ENCODE data around the gene CEP70. TPM values are rescaled to one million over a fixed set of nuclear protein-coding genes. Genes with fewer than 3 reads are reported as not detected.
"Not testable (repeated sequence)": the region's sequence is repeated elsewhere in the genome, so short reads cannot be mapped to it uniquely, and the experiment has no call there.

Gene CEP70
- polyA plus RNA-seq, 2 of the 4 experiments (the other 2 are of a cell fraction) = 16.5 to 17.1 TPM

DNA sequence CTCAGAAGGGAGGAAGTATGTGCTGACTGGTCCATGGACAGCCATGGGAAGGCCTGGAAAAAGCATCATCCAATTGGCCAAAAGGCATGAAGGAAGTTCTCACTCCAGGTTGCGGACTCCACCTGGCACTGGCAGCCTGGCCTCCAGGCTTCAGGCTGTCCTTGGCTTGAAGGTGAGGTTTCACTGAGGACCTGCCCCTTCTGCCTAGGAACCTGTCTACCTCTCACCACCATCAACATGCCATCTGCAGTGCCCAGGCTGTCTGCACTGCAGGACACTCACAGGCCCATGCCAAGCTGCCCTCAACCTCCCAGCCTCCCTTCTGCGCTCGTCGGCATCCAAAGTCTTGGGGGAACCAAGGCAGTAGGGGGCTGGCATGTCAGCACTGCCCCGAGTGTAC, 51.1 kb downstream of the CEP70 start:
- ChIA-PET POLR2A (no interaction called here), CTCF (no interaction called here)
- FAIRE-seq = no peak
- Histone ChIP-seq H3K9me3 (peaks cover 4% of the 10 kb centered on the region; the same call in 1 of the 3 replicates), H3K4me2 (no peak overlapping the region), H3K4me1 (no peaks in the 10 kb centered on the region), H3K27ac (no peak overlapping the region), H3K4me3 (no peak overlapping the region)
- DNase-seq (ENCODE audit: low read depth in 1 of 2, low spot score in 1 of 2) = no peak
- ATAC-seq = no peak
- 86% methylated on average over 4 of the region's 5 CpGs for WGBS (ENCODE audit: missing lambda C conversion rate)
- TF ChIP-seq CHD4 (IDR thresholded peaks at IDR 0.05; ENCODE audit: borderline replicate concordance) (no peak), JUN (IDR thresholded peaks at IDR 0.05) (no peak), POLR2AphosphoS2 (conservative IDR thresholded peaks at IDR 0.05; ENCODE audit: low read length) (no peak)
- TF ChIP-seq, protein P1, sequence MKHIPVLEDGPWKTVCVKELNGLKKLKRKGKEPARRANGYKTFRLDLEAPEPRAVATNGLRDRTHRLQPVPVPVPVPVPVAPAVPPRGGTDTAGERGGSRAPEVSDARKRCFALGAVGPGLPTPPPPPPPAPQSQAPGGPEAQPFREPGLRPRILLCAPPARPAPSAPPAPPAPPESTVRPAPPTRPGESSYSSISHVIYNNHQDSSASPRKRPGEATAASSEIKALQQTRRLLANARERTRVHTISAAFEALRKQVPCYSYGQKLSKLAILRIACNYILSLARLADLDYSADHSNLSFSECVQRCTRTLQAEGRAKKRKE (CRISPR knock-in tag; IDR thresholded peaks at IDR 0.05; ENCODE audit: low read depth) = no peak

DNA sequence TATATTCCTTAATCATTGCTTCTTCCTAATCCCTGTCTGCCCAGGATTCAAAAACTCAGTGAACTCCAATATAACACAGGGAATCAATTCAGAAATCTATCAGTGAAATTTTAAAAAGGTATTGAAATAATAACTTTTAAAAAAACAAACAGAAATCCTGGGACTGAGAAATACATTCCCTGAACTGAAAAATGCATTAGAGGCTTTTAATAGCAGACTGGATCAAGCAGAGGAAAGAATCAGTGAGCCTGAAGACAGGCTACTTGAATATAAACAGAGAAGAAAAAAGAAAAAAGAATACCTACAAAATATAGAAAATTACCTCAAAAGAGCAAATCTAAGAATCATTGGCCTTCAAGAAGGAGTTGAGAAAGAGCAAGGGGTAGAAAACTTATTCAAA, 54.7 kb downstream of the CEP70 start:
- Histone ChIP-seq H3K4me3 (no peak overlapping the region), H3K4me2 (no peak overlapping the region), H3K9me3 (peaks cover 4% of the 10 kb centered on the region; the same call in 1 of the 3 replicates), H3K27ac (no peak overlapping the region), H3K4me1 (no peaks in the 10 kb centered on the region)
- TF ChIP-seq MYC (IDR thresholded peaks at IDR 0.05; ENCODE audit: borderline replicate concordance, low read length) (no peak), RAD21 (conservative IDR thresholded peaks at IDR 0.05 in 1 of 2, IDR thresholded peaks at IDR 0.05 in 1 of 2) (no peak), CBX2 (IDR thresholded peaks at IDR 0.05; ENCODE audit: borderline replicate concordance, low read depth) (no peak)
- FAIRE-seq = no peak
- no peak for DNase-seq (ENCODE audit: low read depth in 1 of 2, low spot score in 1 of 2)
- ChIA-PET POLR2A (no interaction called here), CTCF (no interaction called here)
- ATAC-seq = no peak

DNA sequence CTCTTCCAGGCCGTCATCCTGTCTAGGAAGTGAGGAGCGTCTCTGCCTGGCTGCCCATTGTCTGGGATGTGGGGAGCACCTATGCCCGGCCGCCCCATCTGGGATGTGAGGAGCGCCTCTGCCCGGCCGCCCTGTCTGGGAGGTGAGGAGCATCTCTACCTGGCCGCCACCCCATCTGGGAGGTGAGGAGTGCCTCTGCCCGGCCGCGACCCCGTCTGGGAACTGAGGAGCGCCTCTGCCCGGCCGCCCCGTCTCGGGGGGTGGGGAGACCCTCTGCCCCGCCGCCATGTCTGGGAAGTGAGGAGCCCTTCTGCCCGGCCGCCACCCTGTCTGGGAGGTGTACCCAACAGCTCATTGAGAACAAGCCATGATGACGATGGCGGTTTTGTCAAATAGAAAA, 72.6 kb downstream of the CEP70 start:
- H3K4me3 ChIP-seq; DNase-seq (ENCODE audit: low read depth in 1 of 2, low spot score in 1 of 2); H3K4me2 ChIP-seq; FAIRE-seq; POLR2A ChIA-PET; ATAC-seq; H3K9me3 ChIP-seq; H3K4me1 ChIP-seq; H3K27ac ChIP-seq: not testable (repeated sequence)
- CTCF ChIA-PET = interaction anchor here (0.6 kb wide), 1 partner anchor 380 kb away, joined by 3 read pairs; no protein-coding TSS in a partner anchor
- WGBS (ENCODE audit: missing lambda C conversion rate) = 95% methylated on average over 4 of the region's 23 CpGs

DNA sequence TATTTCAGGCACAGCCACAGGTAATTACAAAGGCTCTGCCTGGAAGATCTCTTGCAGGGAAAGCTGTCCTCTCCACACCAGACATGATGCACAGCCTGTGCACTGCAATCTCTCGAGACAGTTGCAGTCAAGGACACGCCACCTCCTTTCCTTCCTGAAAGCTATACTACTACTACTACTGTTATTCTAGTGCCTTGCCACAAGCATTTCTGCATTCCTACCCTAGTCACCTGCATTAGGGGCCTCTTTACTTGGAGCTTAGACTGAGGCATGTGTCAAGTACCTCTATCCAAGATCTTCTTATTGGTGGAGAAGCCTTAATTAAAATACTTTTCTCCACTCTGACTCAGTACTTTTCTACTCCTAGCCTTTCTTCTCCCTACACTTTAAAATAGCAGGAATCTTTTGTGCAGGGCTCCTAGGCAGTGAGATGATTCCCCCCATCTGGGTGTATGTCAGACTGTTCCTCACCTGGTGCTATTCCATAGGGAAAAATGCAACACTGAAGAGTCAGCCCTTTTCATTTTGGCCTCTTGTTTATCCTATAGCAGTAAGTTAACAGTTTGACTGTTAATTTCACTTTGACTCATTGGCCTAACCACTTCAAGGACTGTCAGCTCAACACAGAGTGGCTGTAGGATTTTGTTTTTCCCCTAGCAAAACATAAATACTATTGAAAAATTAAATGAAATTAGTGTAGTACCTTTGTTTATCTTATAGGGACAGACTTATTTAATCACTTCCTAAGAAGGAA, 80.8 kb downstream of the CEP70 start:
- Histone ChIP-seq H3K9me3 (no peaks in the 10 kb centered on the region), H3K27ac (no peak overlapping the region), H3K4me1 (no peaks in the 10 kb centered on the region), H3K4me3 (no peak overlapping the region), H3K4me2 (no peak overlapping the region)
- TF ChIP-seq FOSL2 (IDR thresholded peaks at IDR 0.05) (no peak), FOSL2 (CRISPR knock-in tag; IDR thresholded peaks at IDR 0.05) (no peak), EHF (CRISPR knock-in tag; IDR thresholded peaks at IDR 0.05) (no peak)
- ATAC-seq = no peak
- ChIA-PET CTCF (interaction anchor here (1.3 to 1.7 kb wide), 3 partner anchors 22 to 96 kb away, joined by 3 to 5 read pairs (median 3); no protein-coding TSS in a partner anchor), POLR2A (no interaction called here)
- DNase-seq (ENCODE audit: low read depth in 1 of 2, low spot score in 1 of 2) = no peak
- no peak for FAIRE-seq
- WGBS (ENCODE audit: missing lambda C conversion rate) = 90% methylated on average over 2 of the region's 2 CpGs

DNA sequence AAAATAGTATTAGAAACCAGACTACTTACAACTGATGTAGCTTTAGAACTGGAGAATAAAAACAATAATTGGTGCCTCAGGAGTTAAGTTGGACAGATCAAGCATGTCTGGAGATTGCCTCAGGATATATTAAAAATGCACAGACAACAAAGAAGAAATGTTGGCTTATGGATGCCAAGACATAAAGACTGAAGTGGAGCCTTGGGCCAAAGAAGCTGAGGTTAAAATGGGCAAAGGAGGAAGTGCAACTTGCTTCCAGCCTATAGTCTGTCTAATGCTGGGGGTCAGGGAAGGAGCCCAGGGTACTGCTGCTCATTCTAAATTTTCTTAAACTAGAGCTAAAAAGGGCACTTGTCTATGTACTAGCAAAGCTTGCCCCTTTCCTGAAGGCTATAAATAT, 82.1 kb downstream of the CEP70 start:
- Histone ChIP-seq H3K4me2 (no peak overlapping the region), H3K4me3 (no peak overlapping the region), H3K9me3 (no peaks in the 10 kb centered on the region), H3K27ac (no peak overlapping the region), H3K4me1 (no peaks in the 10 kb centered on the region)
- POLR2A ChIA-PET = no interaction called here
- FAIRE-seq (no peak), DNase-seq (ENCODE audit: low read depth in 1 of 2, low spot score in 1 of 2) (no peak), ATAC-seq (no peak)
- CTCF ChIA-PET = interaction anchor here (1.3 to 1.7 kb wide), 2 partner anchors 94 to 95 kb away, joined by 3 to 5 read pairs; no protein-coding TSS in a partner anchor
- TF ChIP-seq, protein P2, sequence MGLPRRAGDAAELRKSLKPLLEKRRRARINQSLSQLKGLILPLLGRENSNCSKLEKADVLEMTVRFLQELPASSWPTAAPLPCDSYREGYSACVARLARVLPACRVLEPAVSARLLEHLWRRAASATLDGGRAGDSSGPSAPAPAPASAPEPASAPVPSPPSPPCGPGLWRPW (IDR thresholded peaks at IDR 0.05) = no peak
- TF ChIP-seq, protein P3, sequence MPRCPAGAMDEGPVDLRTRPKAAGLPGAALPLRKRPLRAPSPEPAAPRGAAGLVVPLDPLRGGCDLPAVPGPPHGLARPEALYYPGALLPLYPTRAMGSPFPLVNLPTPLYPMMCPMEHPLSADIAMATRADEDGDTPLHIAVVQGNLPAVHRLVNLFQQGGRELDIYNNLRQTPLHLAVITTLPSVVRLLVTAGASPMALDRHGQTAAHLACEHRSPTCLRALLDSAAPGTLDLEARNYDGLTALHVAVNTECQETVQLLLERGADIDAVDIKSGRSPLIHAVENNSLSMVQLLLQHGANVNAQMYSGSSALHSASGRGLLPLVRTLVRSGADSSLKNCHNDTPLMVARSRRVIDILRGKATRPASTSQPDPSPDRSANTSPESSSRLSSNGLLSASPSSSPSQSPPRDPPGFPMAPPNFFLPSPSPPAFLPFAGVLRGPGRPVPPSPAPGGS (IDR thresholded peaks at IDR 0.05) = no peak
- TF ChIP-seq BHLHE40 (IDR thresholded peaks at IDR 0.05; ENCODE audit: low read depth, low read length) (no peak), POLR2A (IDR thresholded peaks at IDR 0.05; ENCODE audit: low read length) (no peak), EHMT2 (IDR thresholded peaks at IDR 0.05; ENCODE audit: low read depth) (no peak), RARB (CRISPR knock-in tag; IDR thresholded peaks at IDR 0.05) (no peak), FOSL2 (IDR thresholded peaks at IDR 0.05) (no peak), FOSL2 (CRISPR knock-in tag; IDR thresholded peaks at IDR 0.05) (no peak), CHD2 (IDR thresholded peaks at IDR 0.05; ENCODE audit: low read length, partially characterized antibody) (no peak), HEYL (CRISPR knock-in tag; IDR thresholded peaks at IDR 0.05) (no peak), ESRRA (IDR thresholded peaks at IDR 0.05; ENCODE audit: borderline replicate concordance, low read length) (no peak), JUNB (IDR thresholded peaks at IDR 0.05) (no peak), POLR2AphosphoS2 (conservative IDR thresholded peaks at IDR 0.05; ENCODE audit: low read length) (no peak), EP300 (IDR thresholded peaks at IDR 0.05) (no peak), HOXA7 (CRISPR knock-in tag; IDR thresholded peaks at IDR 0.05) (no peak), CBX8 (IDR thresholded peaks at IDR 0.05) (no peak)
- TF ChIP-seq, protein P4, sequence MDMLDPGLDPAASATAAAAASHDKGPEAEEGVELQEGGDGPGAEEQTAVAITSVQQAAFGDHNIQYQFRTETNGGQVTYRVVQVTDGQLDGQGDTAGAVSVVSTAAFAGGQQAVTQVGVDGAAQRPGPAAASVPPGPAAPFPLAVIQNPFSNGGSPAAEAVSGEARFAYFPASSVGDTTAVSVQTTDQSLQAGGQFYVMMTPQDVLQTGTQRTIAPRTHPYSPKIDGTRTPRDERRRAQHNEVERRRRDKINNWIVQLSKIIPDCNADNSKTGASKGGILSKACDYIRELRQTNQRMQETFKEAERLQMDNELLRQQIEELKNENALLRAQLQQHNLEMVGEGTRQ (IDR thresholded peaks at IDR 0.05) = no peak
- TF ChIP-seq, protein P5, sequence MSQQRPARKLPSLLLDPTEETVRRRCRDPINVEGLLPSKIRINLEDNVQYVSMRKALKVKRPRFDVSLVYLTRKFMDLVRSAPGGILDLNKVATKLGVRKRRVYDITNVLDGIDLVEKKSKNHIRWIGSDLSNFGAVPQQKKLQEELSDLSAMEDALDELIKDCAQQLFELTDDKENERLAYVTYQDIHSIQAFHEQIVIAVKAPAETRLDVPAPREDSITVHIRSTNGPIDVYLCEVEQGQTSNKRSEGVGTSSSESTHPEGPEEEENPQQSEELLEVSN (IDR thresholded peaks at IDR 0.05; ENCODE audit: borderline replicate concordance, low read depth) = no peak
